PC-3 (cell line): Measurements from ENCODE around the gene EPG5.

ENCODE experiments used
- EZH2 ChIP-seq: fragments of 300-600 bp; sonication (generic); IDR thresholded peaks from one replicate; pipeline ENCODE4 v1.6.1; 2017; ENCODE audit warnings: antibody characterized with exemption, mild to moderate bottlenecking, low read length; ENCODE audit not compliant: unreplicated experiment
- EZH2phosphoT487 ChIP-seq: fragments of 300-600 bp; sonication (generic); IDR thresholded peaks from 2 replicates; pipeline ENCODE4 v1.6.1; 2018; ENCODE audit warnings: mild to moderate bottlenecking, antibody characterized with exemption, low read length, borderline replicate concordance
- TF ChIP-seq, protein P1 (sequence below): fragments of 300-600 bp; sonication (generic); conservative IDR thresholded peaks from 2 replicates; pipeline ENCODE4 v1.5.1; 2017; ENCODE audit warnings: antibody characterized with exemption, low read depth, mild to moderate bottlenecking, low read length

DNA sequence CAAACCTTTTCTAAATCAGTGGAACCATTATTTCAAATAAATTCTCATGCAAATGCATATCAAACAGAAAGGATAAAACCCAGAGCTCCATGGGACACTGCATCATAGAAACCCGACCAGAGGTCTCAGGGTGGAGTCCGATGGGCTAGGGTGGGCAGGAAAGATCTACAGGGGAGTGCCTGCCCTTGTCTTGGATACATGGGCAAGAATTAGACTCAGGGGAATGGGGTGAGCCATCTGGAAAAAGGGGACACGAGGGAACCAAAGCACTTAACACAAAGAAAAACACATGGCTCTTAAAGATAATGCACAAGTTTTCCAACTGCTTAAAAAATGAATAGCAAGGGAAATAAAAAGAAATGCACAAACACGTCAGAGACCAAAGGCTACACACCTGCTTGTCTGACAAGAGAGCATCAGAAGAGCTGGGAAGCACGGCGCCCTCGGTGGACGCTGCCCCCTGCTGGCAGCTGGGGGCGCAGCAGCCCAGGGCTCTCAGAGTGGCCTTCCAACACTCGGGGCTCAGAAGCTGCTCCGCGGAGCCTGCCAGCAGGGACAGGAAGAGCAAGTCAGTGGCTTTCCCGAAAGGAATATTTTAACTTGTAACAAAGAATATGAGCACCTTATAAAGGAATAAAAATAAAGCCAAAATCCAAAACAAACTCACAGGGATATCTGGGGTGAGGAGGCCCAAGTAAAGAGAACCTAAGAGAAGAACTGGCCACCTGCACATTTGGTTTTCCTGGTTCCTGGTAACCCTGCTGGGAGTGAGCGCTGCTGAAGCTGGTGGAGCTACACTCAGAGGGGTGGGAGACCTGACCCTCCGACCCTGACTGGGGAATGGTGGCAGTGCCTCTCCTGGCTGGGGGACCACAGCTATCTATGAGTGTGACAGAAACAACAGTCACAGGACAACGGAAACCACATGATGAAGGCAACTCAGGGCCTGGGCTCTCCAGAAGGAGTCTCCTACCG is 87.2 kb downstream of the EPG5 start:
- TF ChIP-seq, protein P1, sequence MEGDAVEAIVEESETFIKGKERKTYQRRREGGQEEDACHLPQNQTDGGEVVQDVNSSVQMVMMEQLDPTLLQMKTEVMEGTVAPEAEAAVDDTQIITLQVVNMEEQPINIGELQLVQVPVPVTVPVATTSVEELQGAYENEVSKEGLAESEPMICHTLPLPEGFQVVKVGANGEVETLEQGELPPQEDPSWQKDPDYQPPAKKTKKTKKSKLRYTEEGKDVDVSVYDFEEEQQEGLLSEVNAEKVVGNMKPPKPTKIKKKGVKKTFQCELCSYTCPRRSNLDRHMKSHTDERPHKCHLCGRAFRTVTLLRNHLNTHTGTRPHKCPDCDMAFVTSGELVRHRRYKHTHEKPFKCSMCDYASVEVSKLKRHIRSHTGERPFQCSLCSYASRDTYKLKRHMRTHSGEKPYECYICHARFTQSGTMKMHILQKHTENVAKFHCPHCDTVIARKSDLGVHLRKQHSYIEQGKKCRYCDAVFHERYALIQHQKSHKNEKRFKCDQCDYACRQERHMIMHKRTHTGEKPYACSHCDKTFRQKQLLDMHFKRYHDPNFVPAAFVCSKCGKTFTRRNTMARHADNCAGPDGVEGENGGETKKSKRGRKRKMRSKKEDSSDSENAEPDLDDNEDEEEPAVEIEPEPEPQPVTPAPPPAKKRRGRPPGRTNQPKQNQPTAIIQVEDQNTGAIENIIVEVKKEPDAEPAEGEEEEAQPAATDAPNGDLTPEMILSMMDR = peak; percentile 79
- TF ChIP-seq EZH2 (no peak), EZH2phosphoT487 (no peak)
